Activated naive CD8-positive, alpha-beta T cell (primary cell): ENCODE results near the gene MIP.
"Not testable (repeated sequence)": the region's sequence is repeated elsewhere in the genome, so short reads cannot be mapped to it uniquely, and the experiment has no call there.

Experiments used
- H3K27ac Mint-ChIP-seq: one replicate; pipeline ENCODE4 v1.8.0; 2021; ENCODE audit warnings: mixed read lengths
- H3K27me3 Mint-ChIP-seq: one replicate; pipeline ENCODE4 v1.8.0; 2021; ENCODE audit warnings: mixed read lengths
- H3K36me3 Mint-ChIP-seq: one replicate; pipeline ENCODE4 v1.8.0; 2021; ENCODE audit warnings: mixed read lengths
- H3K4me1 Mint-ChIP-seq: one replicate; pipeline ENCODE4 v1.8.0; 2021; ENCODE audit warnings: low read depth, mixed read lengths
- H3K4me3 Mint-ChIP-seq: one replicate; pipeline ENCODE4 v1.8.0; 2021; ENCODE audit warnings: mild to moderate bottlenecking, mixed read lengths
- H3K9me3 Mint-ChIP-seq: one replicate; pipeline ENCODE4 v1.8.0; 2021; ENCODE audit warnings: low read depth, mixed read lengths

The MIP gene

GRCh38 chr12:56443208-56443607 is 11.2 kb downstream of the MIP start:
- not testable (repeated sequence) for H3K27me3 Mint-ChIP-seq, H3K27ac Mint-ChIP-seq, H3K9me3 Mint-ChIP-seq, H3K4me3 Mint-ChIP-seq, H3K4me1 Mint-ChIP-seq
- H3K36me3 Mint-ChIP-seq: peaks cover 15% of the 10 kb centered on the region

- Mint-ChIP-seq H3K4me3 (no peak overlapping the region), H3K27ac (no peak overlapping the region), H3K9me3 (no peaks in the 10 kb centered on the region), H3K4me1 (no peaks in the 10 kb centered on the region), H3K36me3 (peaks cover 3% of the 10 kb centered on the region), H3K27me3 (no peaks in the 10 kb centered on the region)
Measured at GRCh38 chr12:56437430-56438176, 16.9 kb downstream of the MIP start.

- Mint-ChIP-seq H3K9me3 (no peaks in the 10 kb centered on the region), H3K4me1 (no peaks in the 10 kb centered on the region), H3K4me3 (no peak overlapping the region), H3K27ac (no peak overlapping the region), H3K27me3 (no peaks in the 10 kb centered on the region), H3K36me3 (peaks cover 5% of the 10 kb centered on the region)
Measured at GRCh38 chr12:56434828-56435227, 19.6 kb downstream of the MIP start.

GRCh38 chr12:56431850-56432249 is 22.6 kb downstream of the MIP start:
- Mint-ChIP-seq H3K36me3 (peaks cover 7% of the 10 kb centered on the region), H3K9me3 (no peaks in the 10 kb centered on the region), H3K27ac (no peak overlapping the region), H3K27me3 (no peaks in the 10 kb centered on the region), H3K4me3 (no peak overlapping the region), H3K4me1 (no peaks in the 10 kb centered on the region)

GRCh38 chr12:56431288-56431687 is 23.2 kb downstream of the MIP start:
- peaks cover 7% of the 10 kb centered on the region for H3K36me3 Mint-ChIP-seq
- no peak overlapping the region for H3K27ac Mint-ChIP-seq

GRCh38 chr12:56425940-56426438 is 28.5 kb downstream of the MIP start:
- Mint-ChIP-seq H3K27me3 (no peaks in the 10 kb centered on the region), H3K4me1 (peaks cover 11% of the 10 kb centered on the region), H3K27ac (no peak overlapping the region), H3K9me3 (no peaks in the 10 kb centered on the region), H3K36me3 (peaks cover 13% of the 10 kb centered on the region), H3K4me3 (no peak overlapping the region)

More at GRCh38 chr12:56431288-56431687, 23.2 kb downstream of the MIP start:
- Mint-ChIP-seq H3K4me1 (no peaks in the 10 kb centered on the region), H3K4me3 (no peak overlapping the region), H3K9me3 (no peaks in the 10 kb centered on the region), H3K27me3 (no peaks in the 10 kb centered on the region)

GRCh38 chr12:56425193-56425592 is 29.3 kb downstream of the MIP start:
- Mint-ChIP-seq H3K27me3 (no peaks in the 10 kb centered on the region), H3K36me3 (peaks cover 20% of the 10 kb centered on the region), H3K4me1 (peaks cover 11% of the 10 kb centered on the region), H3K9me3 (no peaks in the 10 kb centered on the region), H3K27ac (peak overlapping the region; percentile 77), H3K4me3 (no peak overlapping the region)

GRCh38 chr12:56420411-56420810 is 34.0 kb downstream of the MIP start:
- Mint-ChIP-seq H3K27ac (no peak overlapping the region), H3K36me3 (peaks cover 20% of the 10 kb centered on the region), H3K4me1 (peaks cover 6% of the 10 kb centered on the region), H3K9me3 (no peaks in the 10 kb centered on the region), H3K4me3 (no peak overlapping the region), H3K27me3 (no peaks in the 10 kb centered on the region)

- H3K36me3 Mint-ChIP-seq: peaks cover 14% of the 10 kb centered on the region
- no peaks in the 10 kb centered on the region for H3K27me3 Mint-ChIP-seq
- H3K27ac Mint-ChIP-seq: no peak overlapping the region
- H3K4me3 Mint-ChIP-seq: no peak overlapping the region
- H3K4me1 Mint-ChIP-seq: no peaks in the 10 kb centered on the region
- no peaks in the 10 kb centered on the region for H3K9me3 Mint-ChIP-seq
Measured at GRCh38 chr12:56417739-56418138, 36.7 kb downstream of the MIP start.

- Mint-ChIP-seq H3K27ac (no peak overlapping the region), H3K9me3 (no peaks in the 10 kb centered on the region), H3K4me3 (no peak overlapping the region)
Measured at GRCh38 chr12:56414401-56414800, 40.1 kb downstream of the MIP start.

GRCh38 chr12:56413392-56413791 is 41.1 kb downstream of the MIP start:
- Mint-ChIP-seq H3K36me3 (peaks cover 2% of the 10 kb centered on the region), H3K9me3 (no peaks in the 10 kb centered on the region), H3K4me3 (no peak overlapping the region), H3K27me3 (no peaks in the 10 kb centered on the region), H3K4me1 (no peaks in the 10 kb centered on the region), H3K27ac (no peak overlapping the region)

More at GRCh38 chr12:56414401-56414800, 40.1 kb downstream of the MIP start:
- Mint-ChIP-seq H3K4me1 (no peaks in the 10 kb centered on the region), H3K27me3 (no peaks in the 10 kb centered on the region), H3K36me3 (peaks cover 2% of the 10 kb centered on the region)

- Mint-ChIP-seq H3K36me3 (no peaks in the 10 kb centered on the region), H3K27ac (no peak overlapping the region), H3K9me3 (no peaks in the 10 kb centered on the region), H3K4me3 (no peak overlapping the region), H3K4me1 (no peaks in the 10 kb centered on the region), H3K27me3 (no peaks in the 10 kb centered on the region)
Measured at GRCh38 chr12:56411781-56412639, 42.4 kb downstream of the MIP start.

GRCh38 chr12:56410768-56411167 is 43.7 kb downstream of the MIP start:
- H3K9me3 Mint-ChIP-seq: no peaks in the 10 kb centered on the region
- H3K4me1 Mint-ChIP-seq: no peaks in the 10 kb centered on the region
- no peaks in the 10 kb centered on the region for H3K27me3 Mint-ChIP-seq
- H3K4me3 Mint-ChIP-seq: no peak overlapping the region
- H3K36me3 Mint-ChIP-seq: no peaks in the 10 kb centered on the region
- H3K27ac Mint-ChIP-seq: no peak overlapping the region

GRCh38 chr12:56408799-56409417 is 45.5 kb downstream of the MIP start:
- Mint-ChIP-seq H3K4me3 (no peak overlapping the region), H3K27ac (no peak overlapping the region), H3K4me1 (no peaks in the 10 kb centered on the region), H3K9me3 (no peaks in the 10 kb centered on the region), H3K36me3 (no peaks in the 10 kb centered on the region), H3K27me3 (no peaks in the 10 kb centered on the region)

GRCh38 chr12:56404227-56404626 is 50.2 kb downstream of the MIP start:
- H3K36me3 Mint-ChIP-seq, H3K4me3 Mint-ChIP-seq, H3K27ac Mint-ChIP-seq, H3K4me1 Mint-ChIP-seq, H3K9me3 Mint-ChIP-seq, H3K27me3 Mint-ChIP-seq: not testable (repeated sequence)
